HCT116 (cell line): ENCODE measurements around the gene RAB34. TPM values are rescaled to one million over a fixed set of nuclear protein-coding genes. Genes with fewer than 3 reads are reported as not detected.

ENCODE experiments used
- ATAC-seq: fragments of 200-7000 bp; cut with Tn5 transposase; 2 replicates; pipeline ENCODE4 v1.9.1; 2020; ENCODE audit warnings: mild to moderate bottlenecking, moderate library complexity
- BruUV-seq: library from RNA; stranded (reverse); fragments of 400-500 nt; replicated peaks from 2 replicates; lab custom pipeline; 2021; lab: Mats Ljungman, UMichigan
- CTCF ChIA-PET: fragments of 300-600 bp; sonication (Branson Sonifier 250); formaldehyde crosslinking; loops from one replicate; lab custom pipeline; 2021; ENCODE audit warnings: antibody characterized with exemption; lab: Charles Lee
- POLR2A ChIA-PET: fragments of 300-600, 350-600 bp; sonication (Branson Sonifier 250); formaldehyde crosslinking; loops from one replicate; lab custom pipeline; 2021; ENCODE audit warnings: antibody characterized with exemption; lab: Charles Lee
- RAD21 ChIA-PET, 2 experiments: fragments of 300-600 bp; sonication (Branson Sonifier 250); formaldehyde crosslinking; loops; one replicate each; lab custom pipeline; 2023; ENCODE audit warnings: low total read pairs in 2 of 2; ENCODE audit not compliant: uncharacterized antibody in 2 of 2, unreplicated experiment in 2 of 2, low non-redundant PET in 1 of 2; lab: Charles Lee
- DNase-seq: peaks from one replicate; pipeline ENCODE4 v3.0.0-alpha.2; 2010; ENCODE audit warnings: low read depth, low spot score
- H2AFZ ChIP-seq: fragments of 200-600 bp; shearing (Covaris generic), sonication (generic); 2 replicates; pipeline ENCODE4 v1.6.1; 2017; ENCODE audit warnings: low read depth, mixed run types, mixed read lengths, antibody characterized with exemption, low read length; ENCODE audit not compliant: poor library complexity, severe bottlenecking
- H3K27ac ChIP-seq: 2 replicates; pipeline ENCODE4 v1.5.1; 2012; ENCODE audit warnings: low read depth, low read length
- H3K27me3 ChIP-seq: fragments of 200-600 bp; sonication (generic); 2 replicates; pipeline ENCODE4 v1.6.1; 2016; ENCODE audit warnings: mixed run types, low read length, mixed read lengths; ENCODE audit not compliant: insufficient read depth
- H3K36me3 ChIP-seq, 2 experiments: fragments of 200-500 bp in 1 of 2; fragments of 200-600 bp in 1 of 2; sonication (Bioruptor generic) in 1 of 2; sonication (generic) in 1 of 2; 2 replicates each; pipeline versions ENCODE4 v1.5.1 to v1.6.1; 2014 to 2016; ENCODE audit warnings: low read length in 2 of 2, inconsistent platforms in 1 of 2, mixed read lengths in 1 of 2, mixed run types in 1 of 2; ENCODE audit not compliant: insufficient read depth in 2 of 2, control insufficient read depth in 1 of 2
- H3K4me1 ChIP-seq, 2 experiments: fragments of 200-600 bp in 1 of 2; sonication (generic) in 1 of 2; 2 replicates each; pipeline versions ENCODE4 v1.5.1 to v1.6.1; 2012 to 2017; ENCODE audit warnings: low read length in 2 of 2, inconsistent platforms in 1 of 2, mild to moderate bottlenecking in 1 of 2, mixed read lengths in 1 of 2, mixed run types in 1 of 2, moderate library complexity in 1 of 2; ENCODE audit not compliant: insufficient read depth in 2 of 2, control insufficient read depth in 1 of 2
- H3K4me2 ChIP-seq: fragments of 200-600 bp; sonication (generic); 2 replicates; pipeline ENCODE4 v1.6.1; 2017; ENCODE audit warnings: mixed run types, low read length, mixed read lengths
- H3K4me3 ChIP-seq, 2 experiments: fragments of 200-600 bp in 1 of 2; sonication (generic) in 1 of 2; replicated peaks in 1 of 2; 2 replicates each; pipeline ENCODE4 v1.5.1; 2011 to 2016; ENCODE audit warnings: low read length in 2 of 2, control low read depth in 1 of 2, low read depth in 1 of 2, mild to moderate bottlenecking in 1 of 2, mixed read lengths in 1 of 2, mixed run types in 1 of 2
- H3K79me2 ChIP-seq: fragments of 200-600 bp; sonication (generic); 2 replicates; pipeline ENCODE4 v1.6.1; 2017; ENCODE audit warnings: mild to moderate bottlenecking, mixed run types, low read length, moderate library complexity, mixed read lengths; ENCODE audit not compliant: insufficient read depth
- H3K9ac ChIP-seq: fragments of 200-600 bp; sonication (generic); 2 replicates; pipeline ENCODE4 v1.6.1; 2016; ENCODE audit warnings: low read length, mixed read lengths
- H3K9me2 ChIP-seq: fragments of 200-600 bp; sonication (generic), shearing (Covaris generic); 2 replicates; pipeline ENCODE4 v1.6.1; 2017; ENCODE audit warnings: mixed run types, mild to moderate bottlenecking, moderate library complexity; ENCODE audit not compliant: insufficient read depth
- H3K9me3 ChIP-seq, 2 experiments: fragments of 200-500 bp in 1 of 2; fragments of 200-600 bp in 1 of 2; sonication (Bioruptor generic) in 1 of 2; sonication (generic) in 1 of 2; 2 replicates each; pipeline ENCODE4 v1.6.1; 2014 to 2017; ENCODE audit warnings: low read length in 2 of 2, mixed read lengths in 2 of 2, inconsistent platforms in 1 of 2, low read depth in 1 of 2, mild to moderate bottlenecking in 1 of 2, mixed run types in 1 of 2, moderate library complexity in 1 of 2; ENCODE audit not compliant: control insufficient read depth in 1 of 2, insufficient read depth in 1 of 2
- H4K20me1 ChIP-seq: fragments of 200-600 bp; sonication (generic), shearing (Covaris generic); 2 replicates; pipeline ENCODE4 v1.6.1; 2017; ENCODE audit warnings: mixed run types, mild to moderate bottlenecking, moderate library complexity; ENCODE audit not compliant: insufficient read depth
- EZH2 ChIP-seq: fragments of 200-600 bp; sonication (generic); IDR thresholded peaks from 2 replicates; pipeline ENCODE4 v1.6.1; 2017; ENCODE audit warnings: antibody characterized with exemption, mixed run types
- FOSL1 ChIP-seq: IDR thresholded peaks from 2 replicates; pipeline ENCODE4 v1.6.1; 2012; ENCODE audit warnings: low read depth
- JUND ChIP-seq: IDR thresholded peaks from 2 replicates; pipeline ENCODE4 v1.6.1; 2012
- POLR2A ChIP-seq: IDR thresholded peaks from 2 replicates; pipeline ENCODE4 v1.7.0; 2011; ENCODE audit warnings: borderline replicate concordance; ENCODE audit not compliant: insufficient read depth, insufficient read length; ENCODE audit errors: extremely low read depth
- REST ChIP-seq: IDR thresholded peaks from 2 replicates; pipeline ENCODE4 v1.6.1; 2012; ENCODE audit warnings: low read depth
- SP1 ChIP-seq: IDR thresholded peaks from 2 replicates; pipeline ENCODE4 v1.6.1; 2012; ENCODE audit warnings: low read depth
- TCF7L2 ChIP-seq: IDR thresholded peaks from 2 replicates; pipeline ENCODE4 v1.7.0; 2011; ENCODE audit warnings: borderline replicate concordance, inconsistent platforms; ENCODE audit not compliant: insufficient read depth, insufficient read length; ENCODE audit errors: extremely low read depth
- intact Hi-C: fragments of 100-400 bp; cut with micrococcal nuclease; formaldehyde crosslinking; loops from 2 replicates; pipeline ENCODE4 v1.10.0; 2022
- total RNA-seq: library from RNA; stranded (reverse); gene quantifications from one replicate; pipeline ENCODE4 v1.2.1, GENCODE V29; 2021; ENCODE audit not compliant: unreplicated experiment

RAB34 gene
- total RNA-seq, 1 experiment from 2014 or later: 0.59 TPM

- Histone ChIP-seq H3K79me2 (no peaks in the 10 kb centered on the region), H3K4me3 (no peak overlapping the region), H2AFZ (no peak overlapping the region), H3K4me1 (no peaks in the 10 kb centered on the region), H3K4me2 (no peak overlapping the region), H3K27ac (no peak overlapping the region), H4K20me1 (no peaks in the 10 kb centered on the region), H3K36me3 (peaks cover 59 to 68% of the 10 kb centered on the region in 2 experiments), H3K9ac (no peak overlapping the region), H3K9me2 (no peaks in the 10 kb centered on the region), H3K9me3 (no peaks in the 10 kb centered on the region), H3K27me3 (no peaks in the 10 kb centered on the region)
- ChIA-PET CTCF (no interaction called here), RAD21 (no interaction called here), POLR2A (no interaction called here)
- intact Hi-C loops: no loop called here
- DNase-seq (no peak), ATAC-seq (no peak)
- no peak for TF ChIP-seq REST
- no peak for TF ChIP-seq POLR2A
- TF ChIP-seq SP1: no peak
- TF ChIP-seq EZH2: no peak
- TF ChIP-seq FOSL1: no peak
- no peak for TF ChIP-seq JUND
- no peak for TF ChIP-seq TCF7L2
- BruUV-seq: no TSS peak
Measured at GRCh38 chr17:28698253-28698941, 19.3 kb downstream of the RAB34 start.
